GM21381 (cell line): ENCODE measurements around the gene MSI2.

Source experiments
- ATAC-seq: cut with Tn5 transposase; IDR thresholded peaks from one replicate; pipeline ENCODE4 v1.9.1; 2021; ENCODE audit warnings: mild to moderate bottlenecking, moderate library complexity; ENCODE audit not compliant: unreplicated experiment

MSI2 gene

GRCh38 chr17:57531648-57532504 is 275.6 kb downstream of the MSI2 start:
- ATAC-seq: no peak

GRCh38 chr17:57532556-57532955 is 276.2 kb downstream of the MSI2 start:
- ATAC-seq: no peak

- ATAC-seq: no peak
These were observed 276.6 kb downstream of the MSI2 start for GRCh38 chr17:57532966-57533365.

GRCh38 chr17:57533684-57534305 is 277.5 kb downstream of the MSI2 start:
- ATAC-seq: no peak

GRCh38 chr17:57534863-57535248 is 278.5 kb downstream of the MSI2 start:
- ATAC-seq: no peak

GRCh38 chr17:57535249-57535966 is 279.1 kb downstream of the MSI2 start:
- ATAC-seq: no peak

GRCh38 chr17:57536289-57536688 is 280.0 kb downstream of the MSI2 start:
- no peak for ATAC-seq

- ATAC-seq: no peak
These were observed 280.6 kb downstream of the MSI2 start for GRCh38 chr17:57536789-57537523.

GRCh38 chr17:57537524-57538410 is 281.4 kb downstream of the MSI2 start:
- ATAC-seq: no peak

- no peak for ATAC-seq
These were observed 282.6 kb downstream of the MSI2 start for GRCh38 chr17:57538736-57539456.

- no peak for ATAC-seq
These were observed 283.4 kb downstream of the MSI2 start for GRCh38 chr17:57539529-57540301.

- no peak for ATAC-seq
These were observed 284.3 kb downstream of the MSI2 start for GRCh38 chr17:57540596-57540995.

GRCh38 chr17:57541049-57541448 is 284.7 kb downstream of the MSI2 start:
- ATAC-seq: no peak

GRCh38 chr17:57541472-57542394 is 285.4 kb downstream of the MSI2 start:
- no peak for ATAC-seq

- ATAC-seq: no peak
These were observed 286.2 kb downstream of the MSI2 start for GRCh38 chr17:57542510-57542909.

GRCh38 chr17:57543230-57543629 is 286.9 kb downstream of the MSI2 start:
- ATAC-seq: no peak

GRCh38 chr17:57544401-57544800 is 288.1 kb downstream of the MSI2 start:
- no peak for ATAC-seq
